Esophagus squamous epithelium (tissue), 4 donors: ENCODE results near the gene TMEM63C.

Source experiments
- POLR2A ChIP-seq, 4 donors: fragments of 450-650 bp; IDR thresholded peaks; one replicate each; pipeline ENCODE4 v1.6.1; 2017; ENCODE audit warnings: antibody characterized with exemption in 4 of 4, mild to moderate bottlenecking in 4 of 4, moderate library complexity in 3 of 4
- TF ChIP-seq, protein P1 (sequence below), 6 experiments: fragments of 450-650 bp in 4 of 6; fragments of 200-600 bp in 2 of 6; sonication (generic) in 2 of 6; IDR thresholded peaks; one replicate each; pipeline ENCODE4 v1.5.1; 2016 to 2019; ENCODE audit warnings: antibody characterized with exemption in 6 of 6, mild to moderate bottlenecking in 4 of 6, moderate library complexity in 4 of 6

DNA sequence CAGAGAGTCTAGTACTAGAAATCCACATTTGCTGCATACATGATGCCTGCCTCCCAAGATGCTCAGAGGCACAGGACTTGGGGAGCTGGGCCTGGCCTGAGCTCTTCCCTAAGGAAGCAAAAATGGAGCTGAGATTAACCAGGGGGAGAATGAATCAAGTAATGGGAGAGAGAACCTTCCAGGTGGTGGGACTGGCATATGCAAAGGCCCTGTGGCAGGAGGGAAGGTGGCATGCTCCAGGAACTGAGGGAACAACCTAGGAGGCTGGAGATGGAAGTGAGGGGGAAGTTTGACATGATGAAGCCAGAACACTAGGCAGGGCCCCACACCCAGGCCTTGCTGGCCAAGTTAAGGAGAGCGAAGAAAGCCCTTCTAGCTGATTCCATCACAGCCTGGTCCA lies 23.3 kb downstream of the TMEM63C start:
- no peak for TF ChIP-seq POLR2A (IDR thresholded peaks at IDR 0.05)
- TF ChIP-seq, protein P1, sequence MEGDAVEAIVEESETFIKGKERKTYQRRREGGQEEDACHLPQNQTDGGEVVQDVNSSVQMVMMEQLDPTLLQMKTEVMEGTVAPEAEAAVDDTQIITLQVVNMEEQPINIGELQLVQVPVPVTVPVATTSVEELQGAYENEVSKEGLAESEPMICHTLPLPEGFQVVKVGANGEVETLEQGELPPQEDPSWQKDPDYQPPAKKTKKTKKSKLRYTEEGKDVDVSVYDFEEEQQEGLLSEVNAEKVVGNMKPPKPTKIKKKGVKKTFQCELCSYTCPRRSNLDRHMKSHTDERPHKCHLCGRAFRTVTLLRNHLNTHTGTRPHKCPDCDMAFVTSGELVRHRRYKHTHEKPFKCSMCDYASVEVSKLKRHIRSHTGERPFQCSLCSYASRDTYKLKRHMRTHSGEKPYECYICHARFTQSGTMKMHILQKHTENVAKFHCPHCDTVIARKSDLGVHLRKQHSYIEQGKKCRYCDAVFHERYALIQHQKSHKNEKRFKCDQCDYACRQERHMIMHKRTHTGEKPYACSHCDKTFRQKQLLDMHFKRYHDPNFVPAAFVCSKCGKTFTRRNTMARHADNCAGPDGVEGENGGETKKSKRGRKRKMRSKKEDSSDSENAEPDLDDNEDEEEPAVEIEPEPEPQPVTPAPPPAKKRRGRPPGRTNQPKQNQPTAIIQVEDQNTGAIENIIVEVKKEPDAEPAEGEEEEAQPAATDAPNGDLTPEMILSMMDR (IDR thresholded peaks at IDR 0.05) = no peak
